ENCODE measurements around the gene RREB1.
A peak's percentile ranks its signal among the peaks of the same experiment; 100 is the strongest.
"Not testable (repeated sequence)": the region's sequence is repeated elsewhere in the genome, so short reads cannot be mapped to it uniquely, and the experiment has no call there.

Gene RREB1

DNA sequence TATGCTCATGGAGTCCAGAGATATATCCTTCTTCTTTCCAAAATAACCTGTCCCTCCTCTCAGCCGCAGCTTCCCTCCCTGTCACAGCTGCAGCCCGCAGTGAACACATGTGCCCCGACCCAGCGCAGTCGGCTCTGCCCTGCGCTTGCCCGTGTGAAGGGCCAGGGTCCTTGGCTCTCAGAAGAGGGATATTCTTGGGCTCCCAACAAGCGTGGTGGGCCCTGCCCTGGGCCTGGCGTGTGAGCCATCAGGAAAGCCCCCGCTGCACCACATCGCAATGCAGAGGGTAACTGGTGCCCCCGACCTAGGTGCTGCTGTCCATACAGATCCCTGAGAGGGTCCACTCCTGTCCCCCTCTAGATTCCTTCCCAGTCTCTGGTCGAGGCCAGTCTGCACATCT is 140.1 kb downstream of the RREB1 start:
- no peak for DNase-seq

DNA sequence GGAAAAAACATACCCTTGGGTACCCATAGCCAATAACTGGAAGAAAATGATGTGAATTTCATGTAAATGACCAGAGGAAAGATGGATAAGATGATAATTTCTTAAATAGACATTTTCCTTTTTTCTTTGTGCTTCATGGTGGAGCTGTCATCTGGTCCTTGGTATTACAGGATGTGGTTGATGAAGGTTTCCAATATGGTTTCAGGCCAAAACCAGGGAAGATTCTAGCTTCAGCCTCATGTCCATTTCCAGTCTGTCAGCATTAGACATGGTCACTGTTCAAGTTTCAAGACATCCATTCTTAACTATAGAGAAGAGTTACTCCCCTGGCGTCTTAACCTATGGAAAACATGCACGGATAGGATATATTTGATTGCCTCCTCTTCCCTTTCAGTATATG is 141.6 kb downstream of the RREB1 start:
- no peak for DNase-seq

DNA sequence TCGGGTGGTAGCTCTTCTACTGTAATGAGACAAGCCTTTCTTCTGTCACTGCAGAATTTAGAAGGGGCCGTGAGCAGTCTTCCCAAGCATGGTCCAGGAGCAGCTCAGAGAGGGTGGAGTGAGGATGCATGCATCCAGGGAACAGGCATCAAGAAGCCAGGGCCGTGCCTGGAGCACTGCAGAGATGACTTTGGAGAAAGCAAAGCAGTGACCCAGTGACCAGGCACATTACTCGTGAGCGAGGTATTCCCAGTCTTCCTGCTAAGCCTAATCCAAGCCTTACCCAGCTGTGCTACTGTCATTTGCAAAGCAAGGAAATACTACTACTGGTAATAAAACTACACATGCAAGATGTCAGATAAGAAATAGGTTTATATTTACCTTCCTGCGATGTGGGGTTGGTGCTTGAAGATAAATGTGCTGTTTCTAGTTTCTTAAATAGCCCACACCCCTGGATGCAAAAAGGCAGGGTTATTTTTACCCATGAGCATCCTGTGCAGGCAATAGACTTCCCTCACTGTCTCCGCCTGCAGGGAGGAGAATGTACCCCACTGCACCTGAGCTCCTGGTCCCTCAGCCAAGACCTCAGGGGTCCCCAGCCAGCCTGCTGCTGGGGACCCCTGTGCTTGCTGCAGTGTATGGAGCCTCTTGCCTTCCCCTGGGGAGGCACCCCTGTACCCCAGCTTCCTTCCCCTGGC is 142.3 kb downstream of the RREB1 start:
- DNase-seq: no peak

DNA sequence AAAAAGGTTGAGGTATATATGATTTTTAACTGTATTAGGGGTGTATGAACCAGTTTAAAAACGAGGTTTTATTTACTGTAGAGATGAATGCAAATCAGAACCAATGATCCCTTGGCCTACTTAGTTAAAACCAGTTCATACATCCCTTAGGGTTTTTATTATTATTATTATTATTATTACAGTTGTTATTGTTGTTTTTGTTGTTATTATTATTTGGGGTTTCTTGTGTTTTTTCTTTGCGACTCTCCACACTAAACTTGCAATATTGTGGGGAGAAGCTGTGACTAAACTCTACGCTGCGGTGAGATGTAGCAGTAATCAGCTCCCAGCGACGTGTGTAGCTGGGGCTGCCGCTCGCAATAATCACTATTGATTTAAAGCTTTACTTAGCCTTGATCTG is 143.1 kb downstream of the RREB1 start:
- DNase-seq: no peak

DNA sequence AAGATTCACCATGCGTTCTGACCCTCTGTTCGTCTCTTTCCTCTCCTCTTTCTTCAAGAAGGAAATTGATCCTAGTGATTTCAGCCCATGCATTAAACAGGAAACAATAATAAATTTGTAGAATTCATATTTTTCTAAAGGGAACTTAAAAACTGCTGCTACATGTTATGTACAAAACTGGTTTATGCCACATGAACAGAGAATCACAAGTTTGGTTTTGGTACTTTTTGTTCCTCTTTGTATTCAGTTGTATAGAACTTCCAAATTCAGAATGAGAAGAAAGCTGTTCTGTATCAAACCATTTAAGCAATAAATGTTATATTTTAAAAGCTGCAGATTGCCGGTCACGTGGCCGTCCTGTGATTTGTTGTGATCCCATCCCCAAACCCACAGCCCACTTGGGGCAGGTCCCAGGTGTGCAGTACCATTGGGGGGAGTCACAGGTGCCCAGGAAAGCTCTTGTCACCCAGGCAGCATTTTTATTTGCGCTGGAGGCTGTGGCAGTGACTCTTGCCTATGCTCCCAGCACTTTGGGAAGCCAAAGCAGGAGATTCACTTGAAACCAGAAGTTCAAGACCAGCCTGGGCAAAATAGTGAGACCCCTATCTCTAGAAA is 144.0 kb downstream of the RREB1 start:
- no peak for DNase-seq

DNA sequence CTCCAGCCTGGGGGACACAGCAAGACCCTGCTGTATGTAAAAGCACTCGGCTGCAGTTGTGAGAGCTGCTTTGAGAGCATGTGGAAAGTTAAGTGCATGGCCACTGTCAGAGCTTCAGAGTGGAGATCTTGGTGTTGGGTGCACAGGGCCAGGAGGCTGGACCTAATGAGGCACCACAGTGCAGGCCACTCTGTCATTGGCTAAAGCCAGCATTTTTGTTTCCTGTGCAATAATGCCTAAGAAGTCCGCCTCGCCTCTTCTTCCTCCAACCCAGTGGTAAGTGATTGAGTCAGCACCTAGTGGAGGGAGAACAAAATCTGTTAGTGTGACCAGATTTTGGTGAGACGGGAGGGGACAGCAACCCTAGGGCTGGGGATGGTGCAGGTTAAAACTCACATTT is 144.6 kb downstream of the RREB1 start:
- DNase-seq: peak; percentile 68

DNA sequence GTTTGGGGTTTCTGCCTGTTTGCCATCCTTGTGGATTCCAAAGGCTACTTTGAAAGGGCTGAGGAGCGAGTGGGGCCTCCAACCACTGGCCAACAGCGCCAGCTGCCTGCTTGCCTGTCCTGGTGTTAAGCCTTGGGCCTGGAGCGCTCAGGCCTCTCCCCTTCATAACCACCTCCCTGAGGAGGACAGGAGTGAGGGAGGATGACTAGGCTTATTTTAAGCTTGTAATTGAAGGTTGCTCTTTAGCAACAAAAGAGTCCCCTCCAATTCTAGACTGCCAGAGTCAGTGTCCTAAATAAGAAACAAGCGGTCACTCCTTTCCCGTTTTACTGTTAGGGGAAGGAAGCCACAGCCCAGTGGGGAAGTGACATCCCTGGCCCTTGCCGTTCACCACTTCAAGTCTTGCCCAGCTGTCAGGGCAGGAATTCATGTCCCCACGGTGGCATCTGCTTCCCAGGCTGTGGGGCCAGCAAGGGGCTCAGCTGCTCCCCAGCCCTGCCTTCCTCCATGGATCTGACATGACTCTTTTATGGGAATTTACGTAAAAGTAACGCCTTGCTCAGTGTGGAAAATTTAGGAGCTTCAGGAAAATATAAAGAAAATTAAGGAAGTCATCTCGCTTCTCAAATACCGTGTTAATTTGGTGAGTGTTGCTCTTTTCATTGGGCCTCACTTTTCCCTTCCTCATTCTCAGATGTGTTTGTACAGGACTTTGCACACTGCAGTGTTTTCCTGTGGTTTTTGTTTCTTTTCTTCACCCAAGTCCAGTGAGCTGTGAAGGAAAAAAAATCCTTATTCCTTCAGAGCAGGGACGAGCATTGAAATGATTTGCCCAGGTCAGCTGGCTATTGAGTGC is 147.4 kb downstream of the RREB1 start:
- DNase-seq: peak; percentile 84

DNA sequence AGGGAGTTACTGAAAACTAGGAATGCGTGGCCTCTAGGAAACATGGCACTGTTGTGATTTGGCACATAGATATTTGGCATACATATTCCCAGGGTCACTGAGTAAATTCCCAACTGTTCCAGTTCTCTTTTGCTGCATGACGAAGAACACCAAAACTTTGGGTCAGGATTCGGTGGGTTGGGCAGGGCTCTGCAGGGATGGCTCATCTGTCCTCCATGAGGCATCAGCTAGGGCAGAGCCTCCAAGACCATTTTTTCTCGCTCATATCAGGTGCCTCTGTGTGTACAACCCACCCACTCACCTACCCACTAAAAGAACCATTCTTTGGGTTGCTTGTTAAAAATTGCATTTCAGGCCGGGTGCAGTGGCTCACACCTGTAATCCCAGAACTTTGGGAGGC is 148.2 kb downstream of the RREB1 start:
- DNase-seq: no peak

DNA sequence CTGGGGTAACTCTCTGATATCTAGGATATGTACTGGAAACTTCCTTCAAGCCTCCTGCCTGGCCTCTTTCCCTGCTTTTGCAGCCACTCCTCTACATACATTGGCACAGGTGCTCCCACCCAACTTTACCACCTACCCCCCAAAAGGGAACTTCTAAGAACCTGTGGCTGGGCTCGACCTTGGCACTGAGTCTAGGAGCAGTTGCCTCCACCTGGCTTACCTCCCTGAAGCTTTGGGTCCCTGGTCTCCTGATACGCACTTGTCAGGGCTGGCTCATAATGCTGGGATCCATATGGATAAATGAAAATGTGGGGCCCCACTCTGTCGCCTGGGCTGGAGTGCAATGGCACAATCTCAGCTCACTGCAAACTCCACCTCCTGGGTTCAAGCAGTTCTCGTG is 149.0 kb downstream of the RREB1 start:
- DNase-seq: no peak

DNA sequence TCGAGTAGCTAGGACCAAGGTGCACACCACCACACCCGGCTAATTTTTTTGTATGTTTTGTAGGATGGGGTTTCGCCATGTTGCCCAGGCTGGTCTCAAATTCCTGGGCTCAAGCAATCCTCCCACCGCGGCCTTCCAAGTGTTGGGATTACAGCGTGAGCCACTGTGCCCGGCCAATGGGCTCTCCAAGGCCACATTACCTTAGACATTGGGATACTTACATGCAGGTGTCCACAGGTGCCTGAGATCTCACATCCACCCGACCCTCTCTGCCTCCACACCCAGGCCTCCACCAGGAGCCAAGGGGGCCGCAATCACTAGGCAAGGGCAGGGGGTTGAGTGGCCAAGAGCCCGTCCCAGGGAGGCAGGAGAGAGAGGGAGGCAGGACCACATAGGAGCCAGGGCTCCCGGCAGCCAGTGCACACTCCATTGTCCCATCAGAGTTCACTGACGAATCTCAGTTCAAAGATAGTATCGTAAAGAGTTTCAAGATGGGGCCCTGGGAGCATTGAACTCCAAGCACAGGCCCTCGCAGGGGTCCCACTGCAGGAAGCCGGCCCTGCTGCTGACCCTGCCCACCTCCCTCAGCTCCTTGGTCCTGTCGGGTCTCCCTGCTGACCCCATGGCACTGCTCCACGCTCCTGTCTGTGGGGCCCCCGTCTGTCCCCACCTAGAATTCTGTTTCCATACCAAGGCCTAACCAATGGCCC is 149.9 kb downstream of the RREB1 start:
- no peak for DNase-seq

DNA sequence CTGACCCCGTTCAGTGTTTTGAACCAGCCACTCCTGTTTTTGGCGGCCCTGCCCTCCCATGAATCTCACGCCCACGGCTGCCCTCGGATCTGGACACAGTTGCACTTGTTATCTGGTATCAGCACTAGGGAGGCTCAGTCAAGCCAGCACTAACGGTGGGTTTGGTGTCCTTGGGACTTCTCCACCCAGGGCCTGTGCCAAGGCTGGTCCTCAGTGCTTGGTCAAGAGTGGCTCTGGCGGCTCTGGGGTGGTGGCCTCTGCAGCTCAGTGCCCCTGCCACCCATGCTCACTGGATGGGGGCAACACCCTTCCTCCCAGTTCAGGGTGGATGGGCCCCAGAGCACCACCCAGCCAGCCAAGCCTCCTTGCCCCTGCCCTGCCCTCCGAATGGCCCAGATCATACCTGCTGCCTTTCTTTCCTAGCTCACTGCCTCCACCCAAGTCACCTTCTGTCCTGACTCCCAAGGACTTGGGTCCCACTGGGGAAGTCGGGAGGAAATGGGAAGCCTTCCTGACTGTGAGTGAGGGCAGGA is 150.5 kb downstream of the RREB1 start:
- no peak for DNase-seq

DNA sequence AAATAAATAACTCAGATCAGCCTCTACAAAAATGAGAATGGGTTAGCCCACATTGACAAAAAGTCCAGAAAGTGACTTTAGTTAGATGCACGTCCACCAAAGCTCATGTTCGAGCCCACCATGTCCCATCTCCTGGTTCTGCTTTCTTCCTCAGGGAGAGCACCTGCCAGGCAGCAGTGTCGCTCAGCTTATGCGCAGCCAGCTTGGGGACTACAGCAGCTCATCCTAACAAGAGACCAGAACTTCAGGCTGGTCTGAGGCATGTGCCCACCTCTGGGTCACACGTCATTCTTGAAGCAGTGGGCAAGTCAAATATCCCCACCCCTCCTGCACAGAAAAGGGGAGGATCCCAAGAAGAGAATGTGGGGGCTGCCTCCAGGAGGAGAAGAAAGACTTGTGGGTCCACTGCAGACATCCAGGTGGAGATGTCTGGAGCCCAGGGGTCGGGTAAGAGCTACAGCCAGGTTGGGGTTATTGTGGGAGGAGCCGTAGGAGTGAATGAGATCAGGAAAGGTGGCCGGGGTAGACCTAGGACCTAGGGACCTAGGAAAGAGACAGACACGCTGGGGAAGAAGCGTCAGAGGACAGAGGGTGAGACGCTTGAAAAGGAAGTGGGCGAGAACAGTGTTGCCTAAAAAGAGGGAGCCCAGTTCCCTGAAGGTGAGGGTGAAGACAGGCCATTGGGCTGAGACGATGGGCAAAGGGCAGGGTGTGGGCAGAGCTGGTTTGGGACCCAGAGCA is 152.7 kb downstream of the RREB1 start:
- no peak for DNase-seq

DNA sequence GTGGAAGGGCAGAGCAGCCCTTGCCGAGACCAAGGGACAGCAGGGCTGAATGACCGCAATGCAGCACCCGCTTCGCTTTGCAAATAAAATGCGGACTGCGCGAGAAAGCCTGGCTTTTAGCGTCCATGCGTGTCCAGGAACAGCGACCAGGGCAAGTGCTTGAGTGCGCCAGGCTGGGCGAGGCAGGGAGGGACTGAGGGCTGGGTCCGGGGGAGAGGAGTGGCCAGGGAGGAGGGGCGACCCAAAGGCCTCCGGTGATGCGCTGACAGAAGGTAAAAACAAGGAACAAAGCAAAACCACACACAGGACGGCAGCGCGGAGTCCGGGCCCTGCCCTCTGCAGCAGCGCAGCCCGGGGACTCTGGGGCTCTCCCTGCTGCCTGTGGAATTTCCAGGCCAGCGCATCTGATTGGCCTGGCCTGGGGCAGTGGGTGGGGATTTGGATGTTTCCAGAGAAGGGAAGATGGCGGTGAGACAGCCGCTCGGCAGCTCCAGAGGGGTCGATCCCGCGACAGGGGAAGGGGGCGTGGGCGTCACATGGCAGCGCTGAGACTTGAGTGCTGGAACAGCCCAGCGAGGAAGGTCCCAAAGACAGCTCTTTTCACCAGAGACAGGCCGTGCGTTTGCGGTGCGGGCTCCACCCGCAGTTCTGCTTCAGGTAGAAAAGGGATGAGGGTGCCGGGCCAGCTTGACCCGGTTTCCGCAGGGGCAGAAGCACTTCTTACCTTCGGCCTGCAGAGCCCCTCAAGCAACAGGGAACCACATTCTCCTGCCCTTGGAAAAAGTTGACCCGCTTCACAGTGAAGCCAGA is 153.5 kb downstream of the RREB1 start:
- peak; percentile 93 for DNase-seq

DNA sequence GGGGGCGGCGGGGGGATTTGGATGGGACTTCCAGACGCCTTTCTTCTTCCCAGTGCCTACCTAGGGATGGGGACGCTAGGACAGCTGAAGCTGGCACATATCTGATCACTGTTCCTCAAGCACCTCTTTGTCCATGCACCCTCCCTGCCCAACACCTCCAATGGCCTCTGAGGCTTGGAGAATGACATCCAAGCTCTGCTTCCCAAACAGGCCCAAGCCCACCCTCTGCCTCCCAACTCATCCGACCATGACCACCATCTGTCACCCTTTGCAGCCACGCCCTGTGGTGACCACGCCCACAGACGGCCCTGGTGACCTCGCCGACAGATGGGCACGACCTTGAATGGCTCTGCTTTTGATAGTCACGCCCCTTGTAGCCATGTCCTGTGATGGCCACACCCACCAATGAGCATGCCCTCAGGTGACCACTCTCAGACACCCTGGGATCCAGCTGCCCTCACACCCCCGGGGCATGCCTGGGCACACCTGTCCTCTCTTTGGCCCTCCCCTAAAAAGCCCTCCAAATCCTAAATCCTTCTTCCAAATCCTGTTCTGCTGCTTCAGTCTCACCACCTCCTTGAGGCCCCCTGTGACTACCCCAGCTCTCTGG is 154.2 kb downstream of the RREB1 start:
- peak; percentile 72 for DNase-seq

DNA sequence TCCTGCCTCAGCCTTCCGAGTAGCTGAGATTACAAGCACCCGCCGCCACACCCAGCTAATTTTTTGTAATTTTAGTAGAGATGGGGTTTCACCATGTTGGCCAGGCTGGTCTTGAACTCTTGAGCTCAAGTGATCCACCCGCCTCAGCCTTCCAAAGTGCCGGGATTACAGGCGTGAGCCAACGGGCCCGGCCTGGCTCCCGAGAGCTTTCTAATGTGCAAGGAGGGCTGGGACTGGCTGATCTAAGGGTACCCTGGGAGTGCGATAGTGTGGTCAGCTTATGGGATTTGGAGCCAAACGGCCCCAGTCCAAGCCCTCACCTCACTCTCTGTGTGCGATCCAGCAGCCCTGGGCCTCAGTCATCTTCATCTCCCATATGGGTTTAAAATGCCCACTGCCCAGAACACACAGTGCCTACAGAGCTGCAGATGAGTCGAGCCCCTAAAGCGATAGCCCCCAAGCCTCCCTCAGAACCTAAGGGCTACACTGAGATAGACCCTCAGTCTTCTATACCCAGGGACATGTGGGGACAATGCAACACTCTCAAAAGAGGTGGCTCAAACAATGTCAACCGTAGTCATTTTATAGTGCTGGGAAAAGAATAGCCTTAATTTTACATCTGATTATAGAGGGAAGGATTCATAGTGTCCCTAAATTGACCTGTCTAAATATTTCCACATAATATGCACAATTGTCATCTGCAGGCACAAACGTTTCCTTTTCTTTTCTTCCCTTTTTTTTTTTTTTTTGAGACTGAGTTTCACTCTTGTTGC is 155.2 kb downstream of the RREB1 start:
- peak; percentile 76 for DNase-seq

DNA sequence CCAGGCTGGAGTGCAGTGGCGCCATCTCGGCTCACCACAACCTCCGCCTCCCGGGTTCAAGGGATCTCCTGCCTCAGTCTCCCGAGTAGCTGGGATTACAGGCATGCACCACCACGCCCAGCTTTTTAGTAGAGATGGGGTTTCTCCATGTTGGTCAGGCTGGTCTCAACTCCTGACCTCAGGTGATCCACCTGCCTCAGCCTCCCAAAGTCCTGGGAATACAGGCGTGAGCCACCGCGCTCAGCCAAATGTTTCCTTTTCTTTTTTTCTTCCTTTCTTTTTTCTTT is 155.7 kb downstream of the RREB1 start:
- DNase-seq: not testable (repeated sequence)

DNA sequence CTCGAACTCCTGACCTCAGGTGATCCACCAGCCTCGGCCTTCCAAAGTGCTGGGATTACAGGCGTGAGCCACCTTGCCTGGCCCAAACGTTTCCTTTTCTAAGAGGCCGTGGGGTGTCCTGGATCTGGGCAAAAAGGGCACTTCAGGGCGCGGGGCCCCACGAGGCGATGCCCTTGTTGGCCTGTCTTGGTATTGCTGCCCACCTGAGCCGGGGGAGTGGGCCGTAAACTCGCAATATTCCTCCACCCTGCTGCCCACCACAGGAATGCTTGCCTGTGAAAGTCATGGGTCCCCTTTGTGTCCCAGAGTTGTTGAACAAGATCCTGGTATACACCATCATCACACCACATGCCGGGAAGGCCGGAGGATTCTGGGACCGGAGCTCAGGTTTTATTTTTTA is 156.3 kb downstream of the RREB1 start:
- DNase-seq: no peak

DNA sequence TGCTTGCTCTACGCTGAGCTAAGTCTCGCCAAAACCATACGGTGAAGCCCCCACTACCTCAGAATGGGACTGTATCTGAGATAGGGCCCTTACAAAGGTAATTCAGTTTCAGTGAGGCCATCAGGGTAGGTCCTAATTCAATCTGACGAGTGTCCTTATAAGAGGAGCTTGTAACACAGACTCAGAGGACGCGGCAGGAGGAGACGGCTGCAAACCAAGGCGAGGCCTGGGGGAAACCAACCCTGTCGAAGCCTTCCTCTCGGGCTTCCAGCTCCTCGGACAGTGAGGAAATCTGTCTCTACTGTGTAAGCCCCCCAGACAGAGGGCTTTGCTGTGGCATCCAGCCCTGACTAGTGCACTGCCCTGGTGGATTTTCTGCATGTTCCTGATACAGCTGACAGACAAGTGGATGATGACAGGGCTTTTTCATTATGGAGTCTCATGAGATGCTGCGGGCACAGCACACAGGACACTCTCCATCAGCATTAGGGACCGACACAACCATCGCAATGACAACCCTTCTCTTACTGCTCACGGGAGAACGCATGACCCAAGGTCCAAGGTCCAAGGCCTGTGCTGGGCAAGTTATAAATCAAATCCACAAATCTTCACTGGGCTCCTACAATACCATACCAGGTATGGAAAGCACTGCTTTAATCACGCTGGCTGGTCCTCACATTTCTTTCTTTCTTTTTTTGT is 157.1 kb downstream of the RREB1 start:
- DNase-seq: no peak

DNA sequence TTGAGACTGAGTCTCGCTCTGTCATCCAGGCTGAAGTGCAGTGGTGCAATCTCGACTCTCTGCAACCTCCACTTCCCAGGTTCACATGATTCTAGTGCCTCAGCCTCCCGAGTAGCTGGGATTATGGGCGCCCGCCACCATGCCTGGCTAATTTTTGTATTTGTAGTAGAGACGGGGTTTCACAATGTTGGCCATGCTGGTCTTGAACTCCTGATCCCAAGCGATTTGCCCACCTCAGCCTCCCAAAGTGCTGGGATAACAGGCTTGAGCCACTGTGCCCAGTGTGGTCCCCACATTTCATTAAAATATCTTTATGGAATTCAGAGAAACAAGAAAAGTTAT is 157.6 kb downstream of the RREB1 start:
- DNase-seq: not testable (repeated sequence)

DNA sequence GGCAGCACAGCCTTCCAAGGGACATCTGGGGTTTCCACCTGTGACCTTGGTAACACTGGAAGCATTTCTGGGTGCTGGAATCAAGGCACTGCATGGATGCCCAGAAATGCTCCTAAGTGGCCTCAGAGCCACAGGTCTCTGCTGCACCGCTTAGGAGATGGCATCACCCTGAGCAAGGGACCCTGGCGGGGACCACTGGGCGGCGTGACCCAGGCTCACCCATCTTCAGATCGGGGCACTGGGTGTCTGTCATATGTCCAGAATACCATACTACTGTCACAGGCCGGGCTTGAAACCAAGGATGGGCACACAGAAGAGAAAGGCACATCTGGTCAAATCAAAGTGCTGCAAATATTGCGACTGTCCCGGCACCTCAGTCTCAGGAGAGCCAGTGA is 159.3 kb downstream of the RREB1 start:
- no peak for DNase-seq

All from inflammatory macrophage treated with lipopolysaccharide for 4 hours (primary cell).